Measurements from ENCODE around the gene LYRM4. TPM values are rescaled to one million over a fixed set of nuclear protein-coding genes. Genes with fewer than 3 reads are reported as not detected.

The LYRM4 gene
- total RNA-seq, 1 experiment from 2014 or later: 16.5 TPM

GRCh38 chr6:5146398-5146797 is 114.4 kb downstream of the LYRM4 start:
- no peaks in the 10 kb centered on the region for H3K27me3 Mint-ChIP-seq (ENCODE audit: unreplicated experiment)
- H3K36me3 Mint-ChIP-seq (ENCODE audit: insufficient read depth, unreplicated experiment): no peaks in the 10 kb centered on the region
- DNase-seq: no peak
- intact Hi-C loops (cut with micrococcal nuclease; ENCODE audit: unreplicated experiment): no loop called here
- CTCF ChIA-PET: no interaction called here
- TF ChIP-seq, protein P1, sequence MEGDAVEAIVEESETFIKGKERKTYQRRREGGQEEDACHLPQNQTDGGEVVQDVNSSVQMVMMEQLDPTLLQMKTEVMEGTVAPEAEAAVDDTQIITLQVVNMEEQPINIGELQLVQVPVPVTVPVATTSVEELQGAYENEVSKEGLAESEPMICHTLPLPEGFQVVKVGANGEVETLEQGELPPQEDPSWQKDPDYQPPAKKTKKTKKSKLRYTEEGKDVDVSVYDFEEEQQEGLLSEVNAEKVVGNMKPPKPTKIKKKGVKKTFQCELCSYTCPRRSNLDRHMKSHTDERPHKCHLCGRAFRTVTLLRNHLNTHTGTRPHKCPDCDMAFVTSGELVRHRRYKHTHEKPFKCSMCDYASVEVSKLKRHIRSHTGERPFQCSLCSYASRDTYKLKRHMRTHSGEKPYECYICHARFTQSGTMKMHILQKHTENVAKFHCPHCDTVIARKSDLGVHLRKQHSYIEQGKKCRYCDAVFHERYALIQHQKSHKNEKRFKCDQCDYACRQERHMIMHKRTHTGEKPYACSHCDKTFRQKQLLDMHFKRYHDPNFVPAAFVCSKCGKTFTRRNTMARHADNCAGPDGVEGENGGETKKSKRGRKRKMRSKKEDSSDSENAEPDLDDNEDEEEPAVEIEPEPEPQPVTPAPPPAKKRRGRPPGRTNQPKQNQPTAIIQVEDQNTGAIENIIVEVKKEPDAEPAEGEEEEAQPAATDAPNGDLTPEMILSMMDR (IDR thresholded peaks at IDR 0.05; ENCODE audit: unreplicated experiment): no peak
- no peak overlapping the region for H3K27ac Mint-ChIP-seq (ENCODE audit: unreplicated experiment)
- BruUV-seq (replicated peaks): no TSS peak
- H3K4me1 Mint-ChIP-seq (ENCODE audit: low read depth, unreplicated experiment): no peaks in the 10 kb centered on the region
- H3K4me3 Mint-ChIP-seq (ENCODE audit: low read depth, unreplicated experiment): no peak overlapping the region
- H3K9me3 Mint-ChIP-seq (ENCODE audit: low read depth, unreplicated experiment): no peaks in the 10 kb centered on the region

- Mint-ChIP-seq H3K27me3 (ENCODE audit: unreplicated experiment) (no peaks in the 10 kb centered on the region), H3K27ac (ENCODE audit: unreplicated experiment) (no peak overlapping the region), H3K4me1 (ENCODE audit: low read depth, unreplicated experiment) (no peaks in the 10 kb centered on the region), H3K4me3 (ENCODE audit: low read depth, unreplicated experiment) (no peak overlapping the region), H3K36me3 (ENCODE audit: insufficient read depth, unreplicated experiment) (no peaks in the 10 kb centered on the region), H3K9me3 (ENCODE audit: low read depth, unreplicated experiment) (no peaks in the 10 kb centered on the region)
- peak; percentile 70 for DNase-seq
- intact Hi-C loops (cut with micrococcal nuclease; ENCODE audit: unreplicated experiment): loop anchor here (2.0 to 5.0 kb wide), 3 partner anchors 159 to 259 kb away; no protein-coding TSS in a partner anchor
- CTCF ChIA-PET: interaction anchor here (1.0 to 1.7 kb wide), 5 partner anchors 18 to 260 kb away, joined by 3 to 13 read pairs (median 3); no protein-coding TSS in a partner anchor
- TF ChIP-seq, protein P1 (IDR thresholded peaks at IDR 0.05; ENCODE audit: unreplicated experiment): peak; percentile 53
- BruUV-seq (replicated peaks): no TSS peak
Measured at GRCh38 chr6:5143634-5144311, 117.0 kb downstream of the LYRM4 start.

GRCh38 chr6:5142915-5143314 is 117.8 kb downstream of the LYRM4 start:
- H3K27me3 Mint-ChIP-seq (ENCODE audit: unreplicated experiment): no peaks in the 10 kb centered on the region
- no peak for DNase-seq
- intact Hi-C loops (cut with micrococcal nuclease; ENCODE audit: unreplicated experiment): loop anchor here (2.0 to 5.0 kb wide), 3 partner anchors 160 to 260 kb away; no protein-coding TSS in a partner anchor
- BruUV-seq (replicated peaks): no TSS peak
- no peaks in the 10 kb centered on the region for H3K4me1 Mint-ChIP-seq (ENCODE audit: low read depth, unreplicated experiment)
- H3K4me3 Mint-ChIP-seq (ENCODE audit: low read depth, unreplicated experiment): no peak overlapping the region
- H3K36me3 Mint-ChIP-seq (ENCODE audit: insufficient read depth, unreplicated experiment): no peaks in the 10 kb centered on the region
- no peak overlapping the region for H3K27ac Mint-ChIP-seq (ENCODE audit: unreplicated experiment)
- CTCF ChIA-PET: interaction anchor here (1.0 kb wide), 1 partner anchor 261 kb away, joined by 3 read pairs; no protein-coding TSS in a partner anchor
- TF ChIP-seq, protein P1 (IDR thresholded peaks at IDR 0.05; ENCODE audit: unreplicated experiment): no peak
- H3K9me3 Mint-ChIP-seq (ENCODE audit: low read depth, unreplicated experiment): no peaks in the 10 kb centered on the region

DNA sequence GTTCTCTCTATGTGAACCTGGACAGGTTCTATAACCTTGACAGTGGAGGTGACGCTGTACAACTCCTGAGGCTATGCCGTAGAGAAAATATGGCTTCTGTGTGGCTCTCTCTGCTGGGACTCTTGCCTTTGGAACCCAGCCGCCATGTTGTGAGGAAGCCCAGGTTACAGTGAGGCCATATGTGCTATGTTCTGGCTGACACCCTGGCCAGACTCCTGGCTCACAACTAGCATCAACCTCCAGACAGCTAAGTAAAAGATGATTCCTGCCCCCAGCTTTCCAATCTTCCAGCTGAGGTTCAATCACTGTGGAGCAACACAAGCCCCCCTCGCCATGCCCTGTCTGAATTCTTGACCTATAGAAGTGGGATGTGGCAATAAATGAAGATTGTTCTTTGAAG is 118.6 kb downstream of the LYRM4 start:
- TF ChIP-seq, protein P1 (IDR thresholded peaks at IDR 0.05; ENCODE audit: unreplicated experiment): no peak
- Mint-ChIP-seq H3K36me3 (ENCODE audit: insufficient read depth, unreplicated experiment) (no peaks in the 10 kb centered on the region), H3K9me3 (ENCODE audit: low read depth, unreplicated experiment) (no peaks in the 10 kb centered on the region), H3K27me3 (ENCODE audit: unreplicated experiment) (no peaks in the 10 kb centered on the region), H3K4me1 (ENCODE audit: low read depth, unreplicated experiment) (no peaks in the 10 kb centered on the region), H3K4me3 (ENCODE audit: low read depth, unreplicated experiment) (no peak overlapping the region), H3K27ac (ENCODE audit: unreplicated experiment) (no peak overlapping the region)
- intact Hi-C loops (cut with micrococcal nuclease; ENCODE audit: unreplicated experiment): loop anchor here (2.0 to 5.0 kb wide), 3 partner anchors 161 to 261 kb away; no protein-coding TSS in a partner anchor
- CTCF ChIA-PET: no interaction called here
- no peak for DNase-seq
- no TSS peak for BruUV-seq (replicated peaks)

All from Calu3 (cell line).